Measurements from ENCODE around the gene PDP2. TPM values are rescaled to one million over a fixed set of nuclear protein-coding genes. Genes with fewer than 3 reads are reported as not detected.
"Not testable (repeated sequence)": the region's sequence is repeated elsewhere in the genome, so short reads cannot be mapped to it uniquely, and the experiment has no call there.

PDP2 gene
- total RNA-seq, 1 experiment from 2014 or later = 10.5 TPM

- DNase-seq (ENCODE audit: extremely low read depth, low read depth) = no peak
Measured at GRCh38 chr16:66932076-66932475, 51.8 kb downstream of the PDP2 start.

DNA sequence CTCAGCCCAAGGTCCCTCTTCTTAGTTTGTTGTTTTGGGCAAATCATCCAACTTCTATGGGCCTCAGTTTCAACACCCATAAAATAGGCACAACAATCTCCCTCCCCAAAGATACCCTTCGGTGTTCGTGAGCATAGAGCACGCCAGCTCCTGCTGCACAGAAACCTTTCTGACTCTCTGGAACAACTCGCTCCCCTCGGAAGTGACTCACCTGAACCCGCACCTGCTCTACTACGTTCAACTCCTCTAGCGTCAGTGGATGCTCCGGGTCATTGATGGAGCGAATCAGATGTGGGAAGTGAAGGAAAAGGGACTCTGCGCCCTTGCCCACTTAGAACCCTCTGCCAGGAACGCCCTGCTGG, 53.4 kb downstream of the PDP2 start:
- no peak for DNase-seq (ENCODE audit: extremely low read depth, low read depth)

GRCh38 chr16:66934138-66934838, 54.0 kb downstream of the PDP2 start, which contains the start of gene CIAO2B:
TSS of gene CIAO2B (minus strand) at chr16:66934402. CDS start at chr16:66934364, 38 bp downstream.
- peak; percentile 82 for DNase-seq (ENCODE audit: extremely low read depth, low read depth)

DNA sequence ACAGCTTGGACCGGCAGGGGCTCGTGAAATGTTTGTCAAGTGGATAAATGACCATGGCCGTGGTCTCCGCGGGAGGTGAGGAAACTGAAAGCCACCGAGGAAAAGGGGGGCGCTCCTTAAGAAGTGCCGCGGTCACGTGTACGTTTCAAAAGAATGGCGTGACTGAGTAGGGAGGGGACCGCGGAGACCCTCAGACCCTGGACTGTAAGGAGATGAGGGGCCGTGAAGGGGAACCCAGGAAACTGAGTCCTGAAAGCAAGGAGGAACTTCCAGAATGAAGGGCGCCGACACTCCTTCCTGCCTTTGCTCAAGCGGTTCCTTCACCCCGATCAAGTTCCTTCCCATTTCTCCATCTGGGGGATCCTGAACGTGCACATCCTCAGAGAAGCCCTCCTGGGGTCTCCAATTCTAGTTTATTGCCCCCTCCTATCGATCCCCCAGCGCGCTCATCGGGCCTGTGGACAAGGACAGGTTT, 54.6 kb downstream of the PDP2 start:
- not testable (repeated sequence) for DNase-seq (ENCODE audit: extremely low read depth, low read depth)

DNA sequence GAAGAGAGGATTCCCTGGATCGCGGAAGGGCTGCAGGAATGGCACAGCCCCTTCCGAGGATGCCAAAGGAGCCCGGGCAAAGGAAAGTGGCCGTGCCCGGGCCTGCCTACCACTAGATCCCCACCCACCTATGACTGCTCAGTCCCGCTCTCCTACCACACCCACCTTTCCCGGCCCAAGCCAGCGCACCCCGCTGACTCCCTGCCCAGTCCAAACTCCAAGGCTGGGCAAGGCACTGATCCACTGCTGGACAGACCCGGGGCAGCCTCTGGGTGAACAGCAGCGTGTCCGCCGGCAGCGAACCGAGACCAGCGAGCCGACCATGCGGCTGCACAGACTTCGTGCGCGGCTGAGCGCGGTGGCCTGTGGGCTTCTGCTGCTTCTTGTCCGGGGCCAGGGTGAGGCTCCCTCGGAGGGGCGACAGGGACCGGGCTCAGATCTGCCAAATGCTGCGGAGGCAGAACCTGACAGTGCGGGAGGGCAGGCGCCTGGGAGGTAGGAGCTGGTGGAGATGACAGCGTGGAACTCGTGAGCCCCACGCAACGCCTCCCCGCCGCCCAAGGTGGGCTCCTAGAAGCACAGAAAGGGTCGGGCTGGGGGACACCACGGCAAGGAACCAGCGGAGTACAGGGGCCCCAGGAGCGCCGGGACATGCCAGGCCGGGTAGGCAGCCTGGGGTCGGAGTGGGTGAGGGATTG, 55.1 kb downstream of the PDP2 start, which contains the start of gene CES2:
TSS of gene CES2 (plus strand) at position 203 of the 698 bp plus-strand sequence. CDS start at position 323, 120 bp downstream.
- DNase-seq (ENCODE audit: extremely low read depth, low read depth) = no peak

GRCh38 chr16:66936462-66936861, 56.1 kb downstream of the PDP2 start:
- DNase-seq (ENCODE audit: extremely low read depth, low read depth) = no peak

- DNase-seq (ENCODE audit: extremely low read depth, low read depth) = no peak
Measured at GRCh38 chr16:66936889-66937554, 56.7 kb downstream of the PDP2 start.

- DNase-seq (ENCODE audit: extremely low read depth, low read depth) = no peak
Measured at GRCh38 chr16:66937725-66938337, 57.5 kb downstream of the PDP2 start.

DNA sequence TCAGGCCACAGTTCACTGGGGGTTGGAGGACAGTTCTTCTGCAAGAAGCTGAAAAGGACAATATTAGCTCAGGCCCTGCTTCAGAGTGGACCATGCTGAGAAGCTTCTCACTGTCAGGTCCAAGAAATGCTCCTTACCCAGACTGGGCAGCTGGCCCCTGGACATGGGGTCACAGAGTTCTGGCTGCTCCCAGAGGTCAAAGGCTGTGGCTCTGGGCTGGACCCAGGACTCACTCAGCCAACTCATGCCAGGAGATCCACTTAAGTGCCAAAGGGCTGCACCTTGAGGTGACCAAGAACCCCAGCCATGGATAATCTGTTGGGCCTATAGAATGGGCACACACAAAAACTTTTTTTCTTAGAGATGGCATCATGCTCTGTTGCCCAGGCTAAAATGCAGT, 59.1 kb downstream of the PDP2 start:
- DNase-seq (ENCODE audit: extremely low read depth, low read depth) = no peak

GRCh38 chr16:66940236-66940635, 59.9 kb downstream of the PDP2 start:
- DNase-seq (ENCODE audit: extremely low read depth, low read depth) = no peak

Other genes starting within 250 kb of the PDP2 start
- gene CMTM4, start 183.8 kb upstream of the PDP2 start, total RNA-seq (2014; rRNA removed; shearing (Covaris generic)) = 64.2 and 64.5 TPM in 2 replicates
- 104 and 132 TPM in 2 replicates for gene DYNC1LI2, start 128.9 kb upstream of the PDP2 start, total RNA-seq (2014; rRNA removed; shearing (Covaris generic))
- gene TERB1, start 78.9 kb upstream of the PDP2 start, total RNA-seq (2014; rRNA removed; shearing (Covaris generic)) = 0.20 TPM in 1 of 2 replicates, not detected in the other
- gene NAE1, start 49.5 kb upstream of the PDP2 start, total RNA-seq (2014; rRNA removed; shearing (Covaris generic)) = 206 and 212 TPM in 2 replicates
- not detected in 2 replicates for gene CA7, start 36.1 kb upstream of the PDP2 start, total RNA-seq (2014; rRNA removed; shearing (Covaris generic))
- not detected in 2 replicates for gene CDH16, start 38.4 kb downstream of the PDP2 start, total RNA-seq (2014; rRNA removed; shearing (Covaris generic))
- 0.57 and 0.66 TPM in 2 replicates for gene RRAD, start 45.0 kb downstream of the PDP2 start, total RNA-seq (2014; rRNA removed; shearing (Covaris generic))
- gene CIAO2B, start 53.9 kb downstream of the PDP2 start, total RNA-seq (2014; rRNA removed; shearing (Covaris generic)) = 270 and 295 TPM in 2 replicates
- gene CES2, start 55.0 kb downstream of the PDP2 start, total RNA-seq (2014; rRNA removed; shearing (Covaris generic)) = 45.5 and 51.5 TPM in 2 replicates
- 0.42 and 0.55 TPM in 2 replicates for gene CES3, start 80.8 kb downstream of the PDP2 start, total RNA-seq (2014; rRNA removed; shearing (Covaris generic))
- gene CES4A, start 108.1 kb downstream of the PDP2 start, total RNA-seq (2014; rRNA removed; shearing (Covaris generic)) = not detected in 2 replicates
- 99.5 and 111 TPM in 2 replicates for gene CBFB, start 148.6 kb downstream of the PDP2 start, total RNA-seq (2014; rRNA removed; shearing (Covaris generic))
- 35.0 and 36.8 TPM in 2 replicates for gene PHAF1, start 229.4 kb downstream of the PDP2 start, total RNA-seq (2014; rRNA removed; shearing (Covaris generic))